HEK293 (cell line): Measurements from ENCODE around the gene SPRR2B.

Experiments used
- GLI4 ChIP-seq: fragments of 450-650 bp; formaldehyde crosslinking; IDR thresholded peaks from 2 replicates; pipeline ENCODE4 v1.5.1; 2016; ENCODE audit warnings: missing biosample characterization, missing genetic modification characterization
- HOXA7 ChIP-seq: sonication (generic); formaldehyde crosslinking; IDR thresholded peaks from 2 replicates; pipeline ENCODE4 v1.8.1; 2022; ENCODE audit warnings: missing genetic modification reagents, borderline replicate concordance
- KLF16 ChIP-seq: fragments of 450-650 bp; formaldehyde crosslinking; IDR thresholded peaks from 2 replicates; pipeline ENCODE4 v1.5.1; 2017; ENCODE audit warnings: missing biosample characterization, missing genetic modification characterization
- ZNF24 ChIP-seq: fragments of 450-650 bp; formaldehyde crosslinking; IDR thresholded peaks from 2 replicates; pipeline ENCODE4 v1.5.1; 2016; ENCODE audit warnings: missing biosample characterization, missing genetic modification characterization
- TF ChIP-seq, protein P1 (sequence below): fragments of 450-650 bp; formaldehyde crosslinking; IDR thresholded peaks from 2 replicates; pipeline ENCODE4 v1.5.1; 2016; ENCODE audit warnings: missing biosample characterization, missing genetic modification characterization
- TF ChIP-seq, protein P2 (sequence below): fragments of 450-650 bp; IDR thresholded peaks from 2 replicates; pipeline ENCODE4 v1.5.1; 2018; ENCODE audit warnings: missing biosample characterization, missing genetic modification characterization
- TF ChIP-seq, protein P3 (sequence below): fragments of 450-650 bp; formaldehyde crosslinking; IDR thresholded peaks from 2 replicates; pipeline ENCODE4 v1.5.1; 2016; ENCODE audit warnings: missing biosample characterization, missing genetic modification characterization

DNA sequence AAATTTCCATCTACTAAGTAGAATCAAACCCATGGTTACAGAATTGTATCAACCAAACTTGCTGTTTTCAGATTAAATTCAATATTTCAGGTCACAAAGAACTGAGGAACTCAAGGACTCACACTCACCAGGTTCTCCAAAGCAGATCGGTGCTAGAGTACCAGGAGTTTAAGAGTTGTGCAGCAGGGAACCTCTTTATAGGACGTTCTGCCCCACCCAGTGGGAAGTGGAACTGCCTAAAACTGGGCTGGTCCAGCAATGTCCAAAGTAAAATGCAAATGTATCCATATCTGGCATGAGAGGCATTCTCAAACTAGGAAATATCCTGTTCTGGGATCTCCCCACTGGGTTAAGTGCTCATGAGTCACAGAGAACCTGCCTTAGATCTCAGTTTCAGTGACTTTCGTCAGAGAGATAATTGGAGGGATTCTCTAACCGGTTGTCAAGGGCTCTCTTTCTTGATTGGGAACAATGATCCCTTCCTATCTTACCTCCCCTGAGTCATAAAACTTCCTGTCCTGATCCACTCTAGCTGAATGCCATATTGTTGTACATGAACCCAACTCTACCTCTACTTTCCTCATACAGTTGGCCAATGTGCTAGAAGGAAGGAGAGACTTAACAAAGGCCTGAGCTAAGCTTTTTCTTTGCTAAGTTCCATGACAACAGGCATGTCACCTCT is 30.3 kb downstream of the SPRR2B start, which contains the start of gene SPRR2D:
- TF ChIP-seq, protein P1, sequence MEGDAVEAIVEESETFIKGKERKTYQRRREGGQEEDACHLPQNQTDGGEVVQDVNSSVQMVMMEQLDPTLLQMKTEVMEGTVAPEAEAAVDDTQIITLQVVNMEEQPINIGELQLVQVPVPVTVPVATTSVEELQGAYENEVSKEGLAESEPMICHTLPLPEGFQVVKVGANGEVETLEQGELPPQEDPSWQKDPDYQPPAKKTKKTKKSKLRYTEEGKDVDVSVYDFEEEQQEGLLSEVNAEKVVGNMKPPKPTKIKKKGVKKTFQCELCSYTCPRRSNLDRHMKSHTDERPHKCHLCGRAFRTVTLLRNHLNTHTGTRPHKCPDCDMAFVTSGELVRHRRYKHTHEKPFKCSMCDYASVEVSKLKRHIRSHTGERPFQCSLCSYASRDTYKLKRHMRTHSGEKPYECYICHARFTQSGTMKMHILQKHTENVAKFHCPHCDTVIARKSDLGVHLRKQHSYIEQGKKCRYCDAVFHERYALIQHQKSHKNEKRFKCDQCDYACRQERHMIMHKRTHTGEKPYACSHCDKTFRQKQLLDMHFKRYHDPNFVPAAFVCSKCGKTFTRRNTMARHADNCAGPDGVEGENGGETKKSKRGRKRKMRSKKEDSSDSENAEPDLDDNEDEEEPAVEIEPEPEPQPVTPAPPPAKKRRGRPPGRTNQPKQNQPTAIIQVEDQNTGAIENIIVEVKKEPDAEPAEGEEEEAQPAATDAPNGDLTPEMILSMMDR (tag by site-specific recombination): no peak
- TF ChIP-seq, protein P2, sequence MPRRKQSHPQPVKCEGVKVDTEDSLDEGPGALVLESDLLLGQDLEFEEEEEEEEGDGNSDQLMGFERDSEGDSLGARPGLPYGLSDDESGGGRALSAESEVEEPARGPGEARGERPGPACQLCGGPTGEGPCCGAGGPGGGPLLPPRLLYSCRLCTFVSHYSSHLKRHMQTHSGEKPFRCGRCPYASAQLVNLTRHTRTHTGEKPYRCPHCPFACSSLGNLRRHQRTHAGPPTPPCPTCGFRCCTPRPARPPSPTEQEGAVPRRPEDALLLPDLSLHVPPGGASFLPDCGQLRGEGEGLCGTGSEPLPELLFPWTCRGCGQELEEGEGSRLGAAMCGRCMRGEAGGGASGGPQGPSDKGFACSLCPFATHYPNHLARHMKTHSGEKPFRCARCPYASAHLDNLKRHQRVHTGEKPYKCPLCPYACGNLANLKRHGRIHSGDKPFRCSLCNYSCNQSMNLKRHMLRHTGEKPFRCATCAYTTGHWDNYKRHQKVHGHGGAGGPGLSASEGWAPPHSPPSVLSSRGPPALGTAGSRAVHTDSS (tag by site-specific recombination): no peak
- TF ChIP-seq HOXA7 (no peak), ZNF24 (tag by site-specific recombination) (no peak), KLF16 (tag by site-specific recombination) (no peak), GLI4 (tag by site-specific recombination) (no peak)
- TF ChIP-seq, protein P3, sequence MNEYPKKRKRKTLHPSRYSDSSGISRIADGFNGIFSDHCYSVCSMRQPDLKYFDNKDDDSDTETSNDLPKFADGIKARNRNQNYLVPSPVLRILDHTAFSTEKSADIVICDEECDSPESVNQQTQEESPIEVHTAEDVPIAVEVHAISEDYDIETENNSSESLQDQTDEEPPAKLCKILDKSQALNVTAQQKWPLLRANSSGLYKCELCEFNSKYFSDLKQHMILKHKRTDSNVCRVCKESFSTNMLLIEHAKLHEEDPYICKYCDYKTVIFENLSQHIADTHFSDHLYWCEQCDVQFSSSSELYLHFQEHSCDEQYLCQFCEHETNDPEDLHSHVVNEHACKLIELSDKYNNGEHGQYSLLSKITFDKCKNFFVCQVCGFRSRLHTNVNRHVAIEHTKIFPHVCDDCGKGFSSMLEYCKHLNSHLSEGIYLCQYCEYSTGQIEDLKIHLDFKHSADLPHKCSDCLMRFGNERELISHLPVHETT (tag by site-specific recombination): no peak
